ENCODE results near the gene CCDC102B.
"Not testable (repeated sequence)": the region's sequence is repeated elsewhere in the genome, so short reads cannot be mapped to it uniquely, and the experiment has no call there.

Gene CCDC102B

GRCh38 chr18:68909579-68909978, 111.7 kb downstream of the CCDC102B start:
- no peak for DNase-seq (ENCODE audit: low spot score)

GRCh38 chr18:68915061-68915460, 117.2 kb downstream of the CCDC102B start:
- DNase-seq (ENCODE audit: low spot score) = no peak

- DNase-seq (ENCODE audit: low spot score) = peak; percentile 29
These were observed 118.9 kb downstream of the CCDC102B start for GRCh38 chr18:68916734-68917133.

- DNase-seq (ENCODE audit: low spot score) = no peak
These were observed 120.3 kb downstream of the CCDC102B start for GRCh38 chr18:68918216-68918615.

- DNase-seq (ENCODE audit: low spot score) = no peak
These were observed 122.0 kb downstream of the CCDC102B start for GRCh38 chr18:68919900-68920299.

DNA sequence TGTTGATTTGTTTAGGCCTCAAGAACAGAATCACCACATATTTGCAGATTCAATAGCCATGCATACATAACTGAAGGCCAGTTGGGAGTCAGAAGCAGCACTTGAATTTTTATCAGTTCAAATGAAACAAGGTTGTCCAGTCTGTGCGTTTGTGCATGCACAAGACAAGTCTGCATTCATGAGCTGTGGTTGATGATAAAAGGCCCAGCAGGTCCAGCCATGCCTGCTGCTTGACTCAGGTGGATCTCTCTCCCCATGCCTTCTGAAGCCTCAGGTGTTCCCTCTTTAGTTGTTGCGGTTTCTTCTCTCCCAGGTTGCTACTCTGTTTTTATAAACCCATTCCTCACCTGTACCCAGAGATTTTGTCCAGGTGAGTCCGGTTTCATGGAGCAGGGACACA, 124.5 kb downstream of the CCDC102B start:
- no peak for DNase-seq (ENCODE audit: low spot score)

DNA sequence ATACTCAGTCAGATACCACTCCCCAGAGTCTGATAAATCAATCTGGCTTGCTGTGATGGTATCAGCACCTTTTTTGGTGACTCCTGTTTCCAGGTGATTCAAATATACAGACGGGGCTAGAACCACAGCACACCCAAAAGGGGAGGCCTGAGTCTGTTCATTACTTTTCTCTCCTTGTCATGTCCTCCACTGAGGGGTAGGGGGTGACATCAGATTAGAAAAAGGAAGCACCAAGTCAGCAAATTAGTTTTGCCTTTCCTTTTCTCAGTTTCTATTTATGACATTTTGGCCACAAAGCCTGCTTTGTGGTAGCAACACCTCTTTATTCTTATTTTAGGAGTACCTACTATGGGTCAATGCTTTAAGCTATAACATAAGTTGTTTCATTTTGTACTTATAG, 127.4 kb downstream of the CCDC102B start:
- DNase-seq (ENCODE audit: low spot score) = no peak

GRCh38 chr18:68928762-68929675, 131.1 kb downstream of the CCDC102B start:
- DNase-seq (ENCODE audit: low spot score) = no peak

GRCh38 chr18:68935686-68936085, 137.8 kb downstream of the CCDC102B start:
- DNase-seq (ENCODE audit: low spot score) = no peak

DNA sequence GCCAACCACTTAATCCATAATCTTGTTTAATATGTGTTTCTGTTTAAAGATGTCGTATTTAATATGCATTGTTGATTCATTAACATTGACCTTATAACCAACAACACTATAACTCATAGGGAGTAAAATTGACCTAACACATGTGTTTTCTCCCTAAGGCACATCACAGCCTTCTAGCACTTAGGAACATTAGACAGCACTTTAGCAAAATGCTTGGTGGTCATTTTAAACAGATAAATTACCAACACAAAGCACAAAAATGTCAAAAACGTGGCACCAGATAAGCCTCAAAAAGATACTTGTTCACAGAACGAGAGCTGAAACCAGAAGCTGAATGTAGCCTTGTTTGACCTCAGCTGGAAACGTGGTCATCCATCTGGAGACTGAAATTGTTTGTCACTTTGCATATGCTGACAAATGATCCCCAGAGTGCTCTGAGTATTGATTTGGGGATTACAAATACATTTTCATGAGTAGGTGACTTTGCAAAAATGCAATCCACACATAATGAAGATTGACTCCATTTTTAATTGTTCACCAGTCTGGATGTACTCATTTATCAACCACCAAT, 139.2 kb downstream of the CCDC102B start:
- DNase-seq (ENCODE audit: low spot score) = no peak

- no peak for DNase-seq (ENCODE audit: low spot score)
These were observed 142.2 kb downstream of the CCDC102B start for GRCh38 chr18:68940039-68940438.

DNA sequence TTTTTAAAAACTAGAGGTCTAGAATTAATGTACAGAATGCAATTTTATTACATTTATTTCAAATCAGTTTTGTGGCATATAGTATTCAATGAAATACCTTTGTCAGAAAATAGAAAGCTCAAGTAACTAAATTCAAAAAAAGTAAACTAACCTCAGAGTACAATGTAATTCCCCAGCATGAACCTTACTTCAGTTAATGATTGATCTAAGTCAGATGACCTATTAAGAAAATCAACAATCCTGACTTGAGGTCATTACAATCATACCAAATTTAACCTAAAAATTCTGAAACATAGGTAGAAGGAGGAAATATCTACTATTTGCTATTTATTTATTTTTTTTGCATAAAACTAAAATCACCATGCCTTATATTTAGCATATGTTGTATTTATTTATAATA, 142.9 kb downstream of the CCDC102B start:
- DNase-seq (ENCODE audit: low spot score) = no peak

DNA sequence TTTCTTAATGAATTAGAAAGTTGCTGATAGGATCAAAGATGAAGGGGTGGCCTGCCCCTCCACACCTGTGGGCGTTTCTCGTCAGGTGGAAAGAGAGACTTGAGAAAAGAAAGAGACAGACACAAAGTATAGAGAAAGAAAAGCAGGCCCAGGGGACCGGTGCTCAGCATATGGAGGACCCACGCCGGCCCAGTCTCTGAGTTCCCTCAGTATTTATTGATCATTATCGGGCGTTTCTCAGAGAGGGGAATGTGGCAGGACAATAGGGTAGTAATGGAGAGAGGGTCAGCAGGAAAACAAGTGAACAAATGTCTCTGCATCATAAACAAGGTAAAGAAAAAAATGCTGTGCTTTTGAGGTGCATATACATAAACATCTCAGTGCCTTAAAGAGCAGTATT, 144.3 kb downstream of the CCDC102B start:
- DNase-seq (ENCODE audit: low spot score) = no peak

- DNase-seq (ENCODE audit: low spot score) = not testable (repeated sequence)
These were observed 146.0 kb downstream of the CCDC102B start for GRCh38 chr18:68943861-68944260.

GRCh38 chr18:68944330-68944729, 146.4 kb downstream of the CCDC102B start:
- DNase-seq (ENCODE audit: low spot score) = no peak

- DNase-seq (ENCODE audit: low spot score) = no peak
These were observed 146.9 kb downstream of the CCDC102B start for GRCh38 chr18:68944826-68945225.

DNA sequence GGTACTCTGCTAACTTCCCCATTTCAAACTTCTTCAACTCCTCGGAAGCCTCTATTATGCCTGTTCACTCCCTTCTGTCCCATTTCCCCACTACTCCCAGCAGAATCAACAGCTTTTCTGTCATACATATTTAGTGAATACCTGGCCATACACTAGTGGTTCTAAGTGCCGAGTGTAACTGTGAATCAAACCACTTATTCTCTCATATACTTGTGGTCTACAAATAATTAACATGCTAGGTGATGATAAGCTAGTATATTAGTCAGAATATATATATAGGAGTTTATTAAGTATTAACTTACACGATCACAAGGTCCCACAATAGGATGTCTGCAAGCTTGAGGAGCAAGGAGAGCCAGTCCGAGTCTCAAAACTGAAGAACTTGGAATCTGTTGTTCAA, 150.7 kb downstream of the CCDC102B start:
- DNase-seq (ENCODE audit: low spot score) = no peak

- DNase-seq (ENCODE audit: low spot score) = no peak
These were observed 156.9 kb downstream of the CCDC102B start for GRCh38 chr18:68954738-68955137.

- DNase-seq (ENCODE audit: low spot score) = no peak
These were observed 158.8 kb downstream of the CCDC102B start for GRCh38 chr18:68956650-68957049.

GRCh38 chr18:68960355-68960754, 162.5 kb downstream of the CCDC102B start:
- DNase-seq (ENCODE audit: low spot score) = no peak

DNA sequence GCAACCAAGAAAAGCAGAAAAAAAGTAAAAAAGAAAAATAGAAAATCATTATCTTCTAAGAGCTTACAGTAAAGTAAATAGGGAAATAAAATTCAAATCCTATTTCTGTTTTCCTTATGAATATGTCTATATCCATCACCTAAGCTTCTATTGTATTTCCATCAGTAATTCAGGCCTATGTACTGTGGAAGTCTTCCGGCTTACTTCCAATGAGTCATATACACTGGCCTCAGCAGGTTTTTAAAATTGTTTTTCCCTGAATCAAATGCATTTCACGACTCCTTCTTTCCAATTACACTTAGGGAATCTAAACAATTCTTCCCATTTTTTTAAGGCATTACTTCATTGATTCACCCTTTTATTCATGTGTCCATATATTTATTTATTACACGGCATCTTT, 164.7 kb downstream of the CCDC102B start:
- DNase-seq (ENCODE audit: low spot score) = no peak

DNA sequence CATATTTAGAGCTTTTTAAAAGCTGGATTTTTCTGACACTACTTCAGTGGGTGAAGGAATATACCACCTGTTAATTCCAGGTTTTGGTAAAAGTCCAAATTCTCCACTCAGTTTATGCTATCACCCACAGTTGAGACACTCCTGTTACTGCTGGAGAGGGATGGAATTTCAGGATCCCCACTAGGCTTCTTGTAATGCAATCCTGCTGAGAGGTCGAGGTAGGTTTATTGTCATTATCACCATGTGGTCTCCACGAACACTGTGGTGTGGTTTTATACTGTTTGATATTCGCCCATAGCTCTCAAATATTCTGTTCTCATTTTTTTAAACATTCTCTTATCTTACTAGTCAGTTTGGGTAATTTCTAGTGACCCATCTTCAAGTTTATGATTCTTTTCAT, 167.9 kb downstream of the CCDC102B start:
- DNase-seq (ENCODE audit: low spot score) = no peak

DNA sequence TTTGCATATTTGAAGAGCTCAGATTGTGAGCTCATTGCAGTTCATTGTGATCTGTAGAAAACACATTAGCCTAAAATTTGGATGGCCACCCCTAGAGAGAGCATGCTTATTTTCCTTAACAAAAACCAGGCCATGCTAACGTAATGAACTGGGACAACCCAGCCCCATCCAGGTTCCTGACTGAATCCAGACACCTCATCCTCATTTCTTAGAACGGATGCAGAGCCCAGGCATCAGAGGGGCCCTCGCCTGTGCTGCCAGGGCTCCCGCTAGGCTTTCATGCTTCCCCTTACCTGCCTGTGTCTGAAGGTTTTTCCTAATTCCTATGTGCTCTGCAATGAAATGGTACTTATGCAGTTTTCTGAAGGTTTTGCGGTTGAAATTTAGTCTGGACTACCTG, 171.1 kb downstream of the CCDC102B start:
- DNase-seq (ENCODE audit: low spot score) = no peak

DNA sequence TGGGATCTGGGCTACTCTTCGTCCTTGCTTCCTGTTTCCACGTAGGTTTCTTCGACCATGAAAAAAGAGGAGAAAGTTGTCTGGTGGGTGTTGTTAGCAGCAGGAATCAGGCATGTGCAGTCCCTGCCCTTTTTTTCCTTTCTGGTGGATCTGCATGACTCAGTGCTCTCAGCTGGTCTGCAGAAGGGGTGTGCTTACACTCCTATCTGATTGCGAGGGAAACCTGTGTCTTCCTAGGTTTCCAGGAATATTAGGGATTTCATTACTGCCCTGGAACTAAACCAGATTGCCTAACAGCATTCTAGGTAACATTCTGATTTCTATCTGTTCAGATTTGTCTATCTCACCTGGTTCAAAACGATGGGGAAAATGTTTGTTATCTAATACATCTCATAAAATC, 174.3 kb downstream of the CCDC102B start:
- DNase-seq (ENCODE audit: low spot score) = no peak

Measured in SW480 (cell line).